ENCODE measurements around the gene PACS1.
A peak's percentile ranks its signal among the peaks of the same experiment; 100 is the strongest.

Gene PACS1

GRCh38 chr11:66189031-66189745 lies 119.1 kb downstream of the PACS1 start:
- DNase-seq = no peak

DNA sequence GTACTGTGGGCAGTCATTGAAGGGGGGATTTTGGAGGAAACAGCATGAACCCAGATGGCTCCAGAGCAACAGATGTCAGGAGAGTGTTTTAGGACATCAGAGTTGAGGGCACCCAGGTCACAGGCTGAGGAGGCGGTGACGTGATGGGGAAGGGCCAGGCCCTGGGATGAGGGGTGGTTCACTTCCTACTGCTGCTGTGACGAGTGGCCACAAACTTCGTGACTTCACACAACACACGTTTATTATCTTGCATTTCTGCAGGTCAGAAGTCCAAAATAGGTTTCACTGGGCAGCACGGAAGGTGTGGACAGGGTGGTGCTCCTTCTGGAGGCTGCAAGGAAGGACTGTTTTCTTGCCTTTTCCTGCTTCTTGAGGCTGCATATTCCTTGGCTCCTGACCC lies 120.7 kb downstream of the PACS1 start:
- DNase-seq = no peak

DNA sequence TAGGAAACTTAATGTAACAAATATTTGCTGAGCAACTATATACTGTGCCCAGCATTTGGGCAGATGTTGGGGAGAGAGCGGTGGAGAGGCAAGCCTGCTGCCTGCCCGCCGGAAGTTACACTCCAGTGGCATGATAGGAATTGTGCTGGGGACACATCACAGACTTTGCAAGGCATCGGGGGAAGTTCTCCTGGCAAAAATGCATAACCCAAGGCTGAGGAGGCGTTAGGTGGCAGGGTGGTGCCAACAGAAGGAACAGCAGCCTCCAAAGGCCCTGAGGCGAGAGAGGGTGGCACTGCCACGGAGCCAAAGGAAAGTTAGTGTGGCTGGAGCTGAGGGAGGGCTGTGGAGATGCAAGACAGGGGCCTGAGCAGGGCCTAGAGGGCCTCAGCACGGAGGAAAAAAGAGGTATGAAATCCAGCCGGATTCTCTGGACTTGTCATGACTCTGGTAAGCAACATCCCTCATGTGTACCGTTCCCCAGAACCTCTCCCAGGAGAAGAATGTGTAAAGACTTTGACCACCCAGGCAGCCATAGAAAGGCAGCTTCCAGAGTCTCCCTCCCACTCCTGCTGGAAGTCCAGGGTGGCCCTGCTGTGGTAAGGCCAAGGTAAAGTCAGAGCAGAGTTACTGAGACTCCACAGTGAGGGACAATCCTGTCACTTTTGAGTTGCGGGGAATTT lies 122.2 kb downstream of the PACS1 start:
- DNase-seq = no peak

DNA sequence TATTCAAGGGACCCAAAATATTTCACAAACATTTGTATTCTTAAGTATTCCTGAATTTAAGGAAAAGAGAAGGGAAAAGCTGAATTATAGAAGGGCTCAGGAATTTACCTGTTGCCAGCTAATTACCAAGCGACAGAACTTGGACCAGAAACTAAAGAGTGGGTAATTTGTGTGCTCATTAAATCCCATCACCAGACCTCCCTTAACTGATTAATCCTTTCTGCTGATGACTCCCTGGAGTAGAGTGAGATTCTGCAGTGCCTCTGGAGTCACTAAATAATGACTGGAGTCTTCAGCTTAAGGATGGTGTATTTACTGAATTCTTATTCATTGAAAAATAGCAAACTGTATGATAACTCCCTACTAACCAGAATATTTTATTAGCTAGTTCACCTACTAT lies 124.3 kb downstream of the PACS1 start:
- DNase-seq = no peak

GRCh38 chr11:66195867-66196266 lies 125.8 kb downstream of the PACS1 start:
- no peak for DNase-seq

DNA sequence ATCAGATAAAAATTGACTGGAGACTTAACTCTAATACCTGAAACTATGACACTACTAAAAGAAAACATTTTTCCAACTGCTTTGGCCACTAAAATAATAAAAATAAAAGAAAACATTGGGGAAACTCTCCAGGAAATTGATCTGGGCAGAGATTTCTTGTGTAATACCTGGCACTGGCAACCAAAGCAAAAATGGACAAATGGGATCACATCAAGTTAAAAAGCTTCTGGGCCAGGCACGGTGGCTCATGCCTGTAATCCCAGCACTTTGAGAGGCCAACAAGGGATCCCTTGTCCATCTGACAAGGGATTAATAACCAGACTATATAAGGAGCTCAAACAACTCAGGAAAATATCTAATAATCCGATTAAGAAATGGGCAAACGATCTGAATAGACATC lies 133.8 kb downstream of the PACS1 start:
- no peak for DNase-seq

DNA sequence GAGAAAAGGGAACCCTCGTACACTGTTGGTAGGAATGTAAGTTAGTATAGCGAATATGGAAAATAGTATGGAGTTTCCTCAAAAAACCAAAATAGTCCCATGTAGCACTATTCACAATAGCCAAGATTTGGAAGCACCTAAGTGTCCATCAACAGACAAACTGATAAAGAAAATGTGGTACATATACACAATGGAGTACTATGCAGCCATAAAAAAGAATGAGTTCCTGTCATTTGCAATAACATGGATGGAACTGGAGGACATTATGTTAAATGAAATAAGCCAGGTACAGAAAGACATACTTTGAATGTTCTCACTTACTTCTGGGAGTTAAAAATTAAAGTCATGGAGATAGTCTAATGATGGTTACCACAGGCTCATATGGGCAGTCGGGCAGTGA lies 134.3 kb downstream of the PACS1 start:
- DNase-seq = no peak

- no peak for DNase-seq
Observed at GRCh38 chr11:66207816-66208215, 137.7 kb downstream of the PACS1 start.

- no peak for DNase-seq
Observed at GRCh38 chr11:66211100-66211499, 141.0 kb downstream of the PACS1 start.

GRCh38 chr11:66216911-66217310 lies 146.8 kb downstream of the PACS1 start:
- no peak for DNase-seq

- DNase-seq = no peak
Observed at GRCh38 chr11:66218036-66218435, 148.0 kb downstream of the PACS1 start.

GRCh38 chr11:66218846-66219620 lies 149.0 kb downstream of the PACS1 start:
- DNase-seq = no peak

- DNase-seq = no peak
Observed at GRCh38 chr11:66219846-66220565, 149.9 kb downstream of the PACS1 start.

GRCh38 chr11:66220566-66220935 lies 150.5 kb downstream of the PACS1 start:
- no peak for DNase-seq

- no peak for DNase-seq
Observed at GRCh38 chr11:66221012-66221411, 150.9 kb downstream of the PACS1 start.

DNA sequence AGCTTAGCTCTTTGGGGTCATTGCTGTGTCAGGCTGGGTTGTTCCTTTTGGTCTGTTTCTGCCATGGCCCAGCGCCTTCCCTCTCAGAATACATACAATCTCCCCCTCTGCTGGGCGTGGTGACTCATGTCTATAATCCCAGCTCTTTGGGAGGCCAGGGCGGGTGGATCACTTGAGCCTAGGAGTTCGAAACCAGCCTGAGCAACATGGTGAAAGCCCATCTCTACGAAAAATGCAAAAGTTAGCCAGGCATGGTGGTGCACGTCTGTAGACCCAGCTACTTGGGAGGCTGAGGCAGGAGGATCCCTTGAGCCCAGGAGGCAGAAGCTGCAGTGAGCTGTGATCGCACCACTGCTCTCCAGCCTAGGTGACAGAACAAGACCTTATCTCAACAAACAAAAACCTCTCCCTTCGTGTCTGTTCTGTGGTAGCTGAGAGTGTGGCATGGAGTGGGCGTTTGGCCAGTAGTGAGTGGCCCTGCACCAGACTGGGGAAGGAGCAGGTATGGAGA lies 151.7 kb downstream of the PACS1 start:
- no peak for DNase-seq

DNA sequence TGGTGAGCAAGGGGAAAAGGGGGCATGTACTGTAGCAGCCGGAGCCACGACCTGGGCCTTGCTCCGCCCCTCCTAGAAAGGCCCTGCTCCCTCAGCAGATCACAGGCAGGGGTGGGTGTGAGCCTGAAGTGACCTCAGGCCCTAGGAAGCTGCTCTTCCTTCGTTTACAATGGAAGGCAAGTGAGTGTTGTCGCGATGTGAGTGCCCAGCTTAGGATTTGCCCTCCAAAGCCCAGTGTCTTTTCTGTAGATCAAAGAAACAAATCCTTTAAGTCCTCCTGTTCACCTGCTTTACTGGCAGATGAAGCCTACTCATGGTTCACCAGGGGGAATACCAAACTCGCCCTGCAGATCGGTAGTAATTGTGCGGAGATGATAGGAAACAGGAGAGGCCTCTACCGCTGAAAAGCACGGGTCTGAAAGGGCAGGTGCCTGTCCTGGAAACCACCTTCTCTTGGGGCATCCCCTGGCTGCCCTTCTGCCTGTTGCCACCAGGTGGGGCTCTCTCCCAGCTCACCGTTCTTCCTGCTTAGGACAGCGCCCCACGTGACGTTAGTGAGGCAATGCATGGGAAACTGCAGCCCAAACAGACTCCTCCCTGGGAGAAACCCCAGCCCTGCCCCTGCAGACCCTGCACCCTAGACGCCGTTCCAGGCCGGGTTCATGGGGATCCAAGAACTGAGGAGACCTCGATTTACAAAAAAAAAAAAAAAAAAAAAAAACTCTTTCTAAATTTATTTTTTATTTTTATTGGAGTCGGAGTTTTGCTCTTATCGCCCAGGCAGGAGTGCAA lies 152.5 kb downstream of the PACS1 start:
- DNase-seq = peak; percentile 92

- DNase-seq = no peak
Observed at GRCh38 chr11:66224226-66224855, 154.3 kb downstream of the PACS1 start.

- no peak for DNase-seq
Observed at GRCh38 chr11:66225066-66225465, 155.0 kb downstream of the PACS1 start.

- DNase-seq = no peak
Observed at GRCh38 chr11:66226101-66226500, 156.0 kb downstream of the PACS1 start.

DNA sequence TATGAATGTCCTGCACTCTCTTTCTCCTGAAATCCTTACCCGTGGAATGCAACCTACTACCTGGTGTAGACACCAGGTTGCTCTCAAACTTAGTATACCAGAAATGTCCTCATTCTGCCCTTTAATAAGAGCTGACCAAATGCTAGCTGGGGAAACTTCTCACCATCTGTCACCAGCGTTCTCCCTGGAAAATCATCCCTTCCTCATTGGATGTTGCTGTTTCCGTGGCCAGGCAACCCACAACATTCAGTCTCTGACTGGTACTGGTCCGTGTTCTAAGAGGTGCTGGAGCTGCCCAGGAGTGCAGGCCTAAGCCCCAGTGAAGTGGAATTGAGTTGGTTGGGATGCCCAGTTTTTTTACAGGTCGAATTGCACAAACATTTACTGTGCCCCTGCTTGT lies 157.6 kb downstream of the PACS1 start:
- no peak for DNase-seq

DNA sequence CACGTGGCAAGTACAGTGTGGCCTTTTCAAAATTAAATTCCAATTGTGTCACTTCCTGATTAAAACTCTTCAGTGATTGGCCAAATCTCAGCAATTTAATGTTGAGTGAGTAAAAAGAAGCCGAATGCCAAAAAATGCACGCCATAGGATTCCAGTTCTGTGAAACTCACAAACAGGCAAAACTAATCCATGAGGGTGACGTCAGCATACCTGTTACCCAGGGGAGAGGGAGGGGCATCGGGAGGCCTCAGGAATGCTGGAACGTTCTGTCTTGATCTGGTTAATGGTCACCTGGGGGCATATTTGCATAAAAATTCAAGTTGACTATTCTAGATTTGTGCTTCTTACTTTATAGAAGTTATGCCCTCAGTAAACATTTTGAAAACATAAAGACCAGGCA lies 158.4 kb downstream of the PACS1 start:
- DNase-seq = no peak

Measured in CD4-positive, alpha-beta T cell treated with Interleukin-17A for 4 hours (primary cell).